Endometrium (tissue), 2 donors: Measurements from ENCODE around the gene C6orf132.

Experiments
- FAIRE-seq: peaks from 2 replicates; lab custom pipeline; 2012; peaks lifted over from hg19 to GRCh38; lab: Jason Lieb, UNC
- donor health status: control.
- donor health status: control.

Gene C6orf132

GRCh38 chr6:42105709-42106108 is 36.7 kb downstream of the C6orf132 start:
- FAIRE-seq = no peak

GRCh38 chr6:42105156-42105648 is 37.2 kb downstream of the C6orf132 start:
- FAIRE-seq = no peak

GRCh38 chr6:42104804-42105125 is 37.7 kb downstream of the C6orf132 start:
- FAIRE-seq = no peak

- no peak for FAIRE-seq
These were observed 38.2 kb downstream of the C6orf132 start for GRCh38 chr6:42104095-42104803.

GRCh38 chr6:42103753-42104094 is 38.7 kb downstream of the C6orf132 start:
- no peak for FAIRE-seq

- FAIRE-seq = no peak
These were observed 39.2 kb downstream of the C6orf132 start for GRCh38 chr6:42103216-42103615.

- no peak for FAIRE-seq
These were observed 41.2 kb downstream of the C6orf132 start for GRCh38 chr6:42101186-42101657.

- FAIRE-seq = no peak
These were observed 42.2 kb downstream of the C6orf132 start for GRCh38 chr6:42100029-42100901.

GRCh38 chr6:42099340-42100028 is 42.9 kb downstream of the C6orf132 start:
- FAIRE-seq = no peak

- FAIRE-seq = no peak
These were observed 46.5 kb downstream of the C6orf132 start for GRCh38 chr6:42095776-42096541.

GRCh38 chr6:42095094-42095493 is 47.3 kb downstream of the C6orf132 start:
- no peak for FAIRE-seq

GRCh38 chr6:42093582-42094329 is 48.7 kb downstream of the C6orf132 start:
- FAIRE-seq = no peak

GRCh38 chr6:42091718-42092023 is 50.7 kb downstream of the C6orf132 start:
- FAIRE-seq = no peak

GRCh38 chr6:42090819-42091717 is 51.4 kb downstream of the C6orf132 start:
- no peak for FAIRE-seq

- FAIRE-seq = no peak
These were observed 54.3 kb downstream of the C6orf132 start for GRCh38 chr6:42088101-42088591.

GRCh38 chr6:42086046-42087035 is 56.1 kb downstream of the C6orf132 start:
- no peak for FAIRE-seq

GRCh38 chr6:42084889-42085288 is 57.5 kb downstream of the C6orf132 start:
- no peak for FAIRE-seq

- FAIRE-seq = no peak
These were observed 58.9 kb downstream of the C6orf132 start for GRCh38 chr6:42083530-42083929.

- FAIRE-seq = no peak
These were observed 62.4 kb downstream of the C6orf132 start for GRCh38 chr6:42079941-42080464.
